ENCODE measurements around the gene ZDHHC24. TPM values are rescaled to one million over a fixed set of nuclear protein-coding genes. Genes with fewer than 3 reads are reported as not detected.

Gene ZDHHC24
- total RNA-seq, result 14.6 and 19.0 TPM in 2 replicates

- no peaks in the 10 kb centered on the region for H3K27me3 Mint-ChIP-seq
- ATAC-seq (ENCODE audit: low read depth), result peak; percentile 85
- CTCF ChIA-PET, result interaction anchor here (0.6 to 2.1 kb wide), 3 partner anchors 34 to 154 kb away, joined by 3 to 18 read pairs (median 3); partner anchors contain the start of gene RBM4B
- H3K4me1 Mint-ChIP-seq, result peaks cover 35% of the 10 kb centered on the region
- intact Hi-C loops (cut with micrococcal nuclease), result loop anchor here (1.0 to 10.0 kb wide), 8 partner anchors 22 to 299 kb away; partner anchors contain the start of genes BBS1, CTSF, DPP3 and RBM14
- H3K9me3 Mint-ChIP-seq, result no peaks in the 10 kb centered on the region
- H3K27ac Mint-ChIP-seq, result peak within 1 kb of the TSS; percentile 57
- peak within 1 kb of the TSS; percentile 77 for H3K4me3 Mint-ChIP-seq
- peak; percentile 86 for DNase-seq
- POLR2A ChIA-PET, result interaction anchor here (0.6 to 3.6 kb wide), 25 partner anchors 8 to 687 kb away, joined by 3 to 58 read pairs (median 4); partner anchors contain the start of genes BBS1, CD248, DPP3 and MRPL11
- H3K36me3 Mint-ChIP-seq (ENCODE audit: low read depth), result peaks cover 24% of the 10 kb centered on the region
- TF ChIP-seq CTCF (IDR thresholded peaks at IDR 0.05), result no peak
Observed at GRCh38 chr11:66545701-66546367, at the start of gene ZDHHC24. ZDHHC24 (minus strand) TSS chr11:66546048; CDS start chr11:66546003, 45 bp downstream.

- POLR2A ChIA-PET, result interaction anchor here (0.7 to 6.6 kb wide), 10 partner anchors 11 to 245 kb away, joined by 3 to 72 read pairs (median 6); partner anchors contain the start of genes RBM14, RBM4, RBM4B and ZDHHC24
- Mint-ChIP-seq H3K36me3 (ENCODE audit: low read depth) (peaks cover 5% of the 10 kb centered on the region), H3K4me1 (peaks cover 41% of the 10 kb centered on the region), H3K27me3 (no peaks in the 10 kb centered on the region), H3K27ac (peak overlapping the region; percentile 77), H3K9me3 (no peaks in the 10 kb centered on the region), H3K4me3 (peak overlapping the region; percentile 59)
- no peak for TF ChIP-seq CTCF (IDR thresholded peaks at IDR 0.05)
- intact Hi-C loops (cut with micrococcal nuclease), result no loop called here
- CTCF ChIA-PET, result interaction anchor here (2.0 kb wide), 1 partner anchor 14 kb away, joined by 4 read pairs; no protein-coding TSS in a partner anchor
- DNase-seq (no peak), ATAC-seq (ENCODE audit: low read depth) (no peak)
Observed at GRCh38 chr11:66595245-66595904, 49.5 kb upstream of the ZDHHC24 start.

- no peaks in the 10 kb centered on the region for H3K9me3 Mint-ChIP-seq
- H3K36me3 Mint-ChIP-seq (ENCODE audit: low read depth), result peaks cover 4% of the 10 kb centered on the region
- no peak for TF ChIP-seq CTCF (IDR thresholded peaks at IDR 0.05)
- intact Hi-C loops (cut with micrococcal nuclease), result loop anchor here (1.0 to 5.0 kb wide), 5 partner anchors 23 to 281 kb away; partner anchors contain the start of genes RBM14 and RBM4
- ATAC-seq (ENCODE audit: low read depth), result no peak
- peaks cover 36% of the 10 kb centered on the region for H3K4me1 Mint-ChIP-seq
- CTCF ChIA-PET, result interaction anchor here (1.0 to 2.0 kb wide), 4 partner anchors 12 to 85 kb away, joined by 3 to 7 read pairs (median 4); partner anchors contain the start of gene RBM4B
- no peaks in the 10 kb centered on the region for H3K27me3 Mint-ChIP-seq
- POLR2A ChIA-PET, result interaction anchor here (0.8 to 6.6 kb wide), 7 partner anchors 13 to 84 kb away, joined by 4 to 72 read pairs (median 7); partner anchors contain the start of genes RBM14, RBM4 and RBM4B
- peak overlapping the region; percentile 99 for H3K27ac Mint-ChIP-seq
- peak overlapping the region; percentile 100 for H3K4me3 Mint-ChIP-seq
- DNase-seq, result no peak
Observed at GRCh38 chr11:66593650-66594049, 47.8 kb upstream of the ZDHHC24 start.

- POLR2A ChIA-PET, result interaction anchor here (0.8 to 6.6 kb wide), 9 partner anchors 13 to 85 kb away, joined by 4 to 72 read pairs (median 8); partner anchors contain the start of genes RBM14, RBM4 and RBM4B
- H3K36me3 Mint-ChIP-seq (ENCODE audit: low read depth), result peaks cover 4% of the 10 kb centered on the region
- peaks cover 36% of the 10 kb centered on the region for H3K4me1 Mint-ChIP-seq
- no peak for TF ChIP-seq CTCF (IDR thresholded peaks at IDR 0.05)
- H3K9me3 Mint-ChIP-seq, result no peaks in the 10 kb centered on the region
- H3K27ac Mint-ChIP-seq, result peak overlapping the region; percentile 99
- DNase-seq (no peak), ATAC-seq (ENCODE audit: low read depth) (peak; percentile 7)
- intact Hi-C loops (cut with micrococcal nuclease), result loop anchor here (1.0 to 5.0 kb wide), 5 partner anchors 23 to 281 kb away; partner anchors contain the start of genes RBM14 and RBM4
- no peaks in the 10 kb centered on the region for H3K27me3 Mint-ChIP-seq
- CTCF ChIA-PET, result interaction anchor here (1.0 to 2.3 kb wide), 6 partner anchors 15 to 85 kb away, joined by 3 to 18 read pairs (median 6); partner anchors contain the start of genes RBM4 and RBM4B
- H3K4me3 Mint-ChIP-seq, result peak overlapping the region; percentile 100
Observed at GRCh38 chr11:66593303-66593635, 47.4 kb upstream of the ZDHHC24 start.
